Ishikawa (cell line): ENCODE measurements around the gene SLC25A6.

Source experiments
- CEBPB ChIP-seq: IDR thresholded peaks from 2 replicates; pipeline ENCODE4 v1.6.1; 2012
- EP300 ChIP-seq: IDR thresholded peaks from 2 replicates; pipeline ENCODE4 v1.6.1; 2012; ENCODE audit warnings: borderline replicate concordance
- FOXM1 ChIP-seq: IDR thresholded peaks from 2 replicates; pipeline ENCODE4 v1.6.1; 2012; ENCODE audit warnings: low read depth, borderline replicate concordance
- TAF1 ChIP-seq: IDR thresholded peaks from 2 replicates; pipeline ENCODE4 v1.6.1; 2012; ENCODE audit warnings: low read depth, mild to moderate bottlenecking
- TCF12 ChIP-seq: IDR thresholded peaks from 2 replicates; pipeline ENCODE4 v1.6.1; 2012; ENCODE audit warnings: low read depth
- TEAD4 ChIP-seq: IDR thresholded peaks from 2 replicates; pipeline ENCODE4 v1.6.1; 2012
- ZBTB7A ChIP-seq: IDR thresholded peaks from 2 replicates; pipeline ENCODE4 v1.6.1; 2012; ENCODE audit warnings: low read depth
- TF ChIP-seq, protein P1 (sequence below): IDR thresholded peaks from 2 replicates; pipeline ENCODE4 v1.6.1; 2012
- TF ChIP-seq, protein P2 (sequence below): IDR thresholded peaks from 2 replicates; pipeline ENCODE4 v1.6.1; 2012; ENCODE audit warnings: low read depth, mild to moderate bottlenecking
- TF ChIP-seq, protein P3 (sequence below): IDR thresholded peaks from 2 replicates; pipeline ENCODE4 v1.6.1; 2012

DNA sequence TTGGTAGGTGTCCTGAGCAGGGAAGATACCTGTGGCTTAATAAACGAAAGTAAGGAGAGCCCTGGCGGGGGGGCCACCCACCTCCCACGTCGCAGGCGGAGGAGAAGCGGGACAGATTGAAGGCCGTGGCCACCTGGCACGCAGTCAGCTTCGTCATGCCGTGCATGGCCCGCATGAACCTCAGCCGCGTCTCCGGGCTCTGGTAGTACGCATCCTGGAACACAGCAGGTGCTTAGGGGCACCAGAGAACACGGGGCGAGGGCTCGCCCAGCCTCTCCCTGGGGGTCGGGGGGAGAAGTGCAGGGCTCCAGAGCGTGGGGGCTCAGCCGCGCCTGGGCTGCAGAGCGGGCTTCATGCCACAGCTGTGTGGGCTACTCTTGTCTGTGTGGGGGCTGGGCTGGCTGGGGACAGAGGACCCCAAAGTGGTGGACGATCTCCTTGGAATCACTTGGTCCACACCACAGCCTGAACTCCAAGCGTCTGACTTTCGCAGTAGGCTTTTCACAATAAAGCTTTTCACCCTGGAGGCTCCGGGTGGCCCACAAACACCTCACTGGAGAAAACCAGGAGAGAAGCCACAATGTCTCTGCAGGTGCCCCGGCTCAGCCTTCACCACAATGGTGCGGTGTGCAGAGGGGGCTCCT, 27.1 kb upstream of the SLC25A6 start:
- TF ChIP-seq, protein P1, sequence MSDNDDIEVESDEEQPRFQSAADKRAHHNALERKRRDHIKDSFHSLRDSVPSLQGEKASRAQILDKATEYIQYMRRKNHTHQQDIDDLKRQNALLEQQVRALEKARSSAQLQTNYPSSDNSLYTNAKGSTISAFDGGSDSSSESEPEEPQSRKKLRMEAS = no peak
- TF ChIP-seq TAF1 (no peak), EP300 (no peak), FOXM1 (no peak), ZBTB7A (no peak), CEBPB (no peak), TEAD4 (no peak), TCF12 (no peak)
- TF ChIP-seq, protein P2, sequence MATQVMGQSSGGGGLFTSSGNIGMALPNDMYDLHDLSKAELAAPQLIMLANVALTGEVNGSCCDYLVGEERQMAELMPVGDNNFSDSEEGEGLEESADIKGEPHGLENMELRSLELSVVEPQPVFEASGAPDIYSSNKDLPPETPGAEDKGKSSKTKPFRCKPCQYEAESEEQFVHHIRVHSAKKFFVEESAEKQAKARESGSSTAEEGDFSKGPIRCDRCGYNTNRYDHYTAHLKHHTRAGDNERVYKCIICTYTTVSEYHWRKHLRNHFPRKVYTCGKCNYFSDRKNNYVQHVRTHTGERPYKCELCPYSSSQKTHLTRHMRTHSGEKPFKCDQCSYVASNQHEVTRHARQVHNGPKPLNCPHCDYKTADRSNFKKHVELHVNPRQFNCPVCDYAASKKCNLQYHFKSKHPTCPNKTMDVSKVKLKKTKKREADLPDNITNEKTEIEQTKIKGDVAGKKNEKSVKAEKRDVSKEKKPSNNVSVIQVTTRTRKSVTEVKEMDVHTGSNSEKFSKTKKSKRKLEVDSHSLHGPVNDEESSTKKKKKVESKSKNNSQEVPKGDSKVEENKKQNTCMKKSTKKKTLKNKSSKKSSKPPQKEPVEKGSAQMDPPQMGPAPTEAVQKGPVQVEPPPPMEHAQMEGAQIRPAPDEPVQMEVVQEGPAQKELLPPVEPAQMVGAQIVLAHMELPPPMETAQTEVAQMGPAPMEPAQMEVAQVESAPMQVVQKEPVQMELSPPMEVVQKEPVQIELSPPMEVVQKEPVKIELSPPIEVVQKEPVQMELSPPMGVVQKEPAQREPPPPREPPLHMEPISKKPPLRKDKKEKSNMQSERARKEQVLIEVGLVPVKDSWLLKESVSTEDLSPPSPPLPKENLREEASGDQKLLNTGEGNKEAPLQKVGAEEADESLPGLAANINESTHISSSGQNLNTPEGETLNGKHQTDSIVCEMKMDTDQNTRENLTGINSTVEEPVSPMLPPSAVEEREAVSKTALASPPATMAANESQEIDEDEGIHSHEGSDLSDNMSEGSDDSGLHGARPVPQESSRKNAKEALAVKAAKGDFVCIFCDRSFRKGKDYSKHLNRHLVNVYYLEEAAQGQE = no peak
- TF ChIP-seq, protein P3, sequence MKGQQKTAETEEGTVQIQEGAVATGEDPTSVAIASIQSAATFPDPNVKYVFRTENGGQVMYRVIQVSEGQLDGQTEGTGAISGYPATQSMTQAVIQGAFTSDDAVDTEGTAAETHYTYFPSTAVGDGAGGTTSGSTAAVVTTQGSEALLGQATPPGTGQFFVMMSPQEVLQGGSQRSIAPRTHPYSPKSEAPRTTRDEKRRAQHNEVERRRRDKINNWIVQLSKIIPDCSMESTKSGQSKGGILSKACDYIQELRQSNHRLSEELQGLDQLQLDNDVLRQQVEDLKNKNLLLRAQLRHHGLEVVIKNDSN = no peak
